DOHH2 (cell line): Measurements from ENCODE around the gene ADRA2A.

Experiments used
- EZH2phosphoT487 ChIP-seq: fragments of 200-600 bp; sonication (generic); IDR thresholded peaks from 2 replicates; pipeline ENCODE4 v1.6.1; 2017; ENCODE audit warnings: borderline replicate concordance, mild to moderate bottlenecking, antibody characterized with exemption, low read length, moderate library complexity, mixed read lengths
- TF ChIP-seq, protein P1 (sequence below): fragments of 200-600 bp; sonication (generic); IDR thresholded peaks from one replicate; pipeline ENCODE4 v1.5.1; 2014; ENCODE audit warnings: antibody characterized with exemption, mild to moderate bottlenecking, low read depth, low read length; ENCODE audit not compliant: poor library complexity, severe bottlenecking

GRCh38 chr10:111086574-111086973, 9.7 kb downstream of the ADRA2A start:
- TF ChIP-seq, protein P1, sequence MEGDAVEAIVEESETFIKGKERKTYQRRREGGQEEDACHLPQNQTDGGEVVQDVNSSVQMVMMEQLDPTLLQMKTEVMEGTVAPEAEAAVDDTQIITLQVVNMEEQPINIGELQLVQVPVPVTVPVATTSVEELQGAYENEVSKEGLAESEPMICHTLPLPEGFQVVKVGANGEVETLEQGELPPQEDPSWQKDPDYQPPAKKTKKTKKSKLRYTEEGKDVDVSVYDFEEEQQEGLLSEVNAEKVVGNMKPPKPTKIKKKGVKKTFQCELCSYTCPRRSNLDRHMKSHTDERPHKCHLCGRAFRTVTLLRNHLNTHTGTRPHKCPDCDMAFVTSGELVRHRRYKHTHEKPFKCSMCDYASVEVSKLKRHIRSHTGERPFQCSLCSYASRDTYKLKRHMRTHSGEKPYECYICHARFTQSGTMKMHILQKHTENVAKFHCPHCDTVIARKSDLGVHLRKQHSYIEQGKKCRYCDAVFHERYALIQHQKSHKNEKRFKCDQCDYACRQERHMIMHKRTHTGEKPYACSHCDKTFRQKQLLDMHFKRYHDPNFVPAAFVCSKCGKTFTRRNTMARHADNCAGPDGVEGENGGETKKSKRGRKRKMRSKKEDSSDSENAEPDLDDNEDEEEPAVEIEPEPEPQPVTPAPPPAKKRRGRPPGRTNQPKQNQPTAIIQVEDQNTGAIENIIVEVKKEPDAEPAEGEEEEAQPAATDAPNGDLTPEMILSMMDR = no peak
- TF ChIP-seq EZH2phosphoT487 = no peak
